GM23248 (cell line): Measurements from ENCODE around the gene COL4A5. TPM values are rescaled to one million over a fixed set of nuclear protein-coding genes. Genes with fewer than 3 reads are reported as not detected.
"Not testable (repeated sequence)": the region's sequence is repeated elsewhere in the genome, so short reads cannot be mapped to it uniquely, and the experiment has no call there.

Experiments used
- DNase-seq: peaks from one replicate; pipeline ENCODE4 v3.0.0-alpha.2; 2015
- H2AFZ ChIP-seq: fragments of 200-600 bp; sonication (generic); 2 replicates; pipeline ENCODE4 v1.6.1; 2016; ENCODE audit warnings: antibody characterized with exemption
- H3F3A ChIP-seq: fragments of 200-600 bp; sonication (generic); 2 replicates; pipeline ENCODE4 v1.6.1; 2016; ENCODE audit warnings: mild to moderate bottlenecking, antibody characterized with exemption, mixed run types; ENCODE audit not compliant: insufficient read depth
- H3K27ac ChIP-seq: fragments of 200-600 bp; sonication (generic); 2 replicates; pipeline ENCODE4 v1.5.1; 2016; ENCODE audit warnings: mild to moderate bottlenecking
- H3K27me3 ChIP-seq: fragments of 200-600 bp; sonication (generic); replicated peaks from 2 replicates; pipeline ENCODE4 v1.6.1; 2016; ENCODE audit warnings: mild to moderate bottlenecking; ENCODE audit not compliant: insufficient read depth
- H3K36me3 ChIP-seq: fragments of 200-600 bp; sonication (generic); 2 replicates; pipeline ENCODE4 v1.6.1; 2016; ENCODE audit warnings: low read depth, mild to moderate bottlenecking
- H3K4me1 ChIP-seq: fragments of 200-600 bp; sonication (generic); 2 replicates; pipeline ENCODE4 v1.6.1; 2016; ENCODE audit warnings: mild to moderate bottlenecking; ENCODE audit not compliant: insufficient read depth
- H3K4me2 ChIP-seq: fragments of 200-600 bp; sonication (generic); one replicate; pipeline ENCODE4 v1.6.1; 2016; ENCODE audit warnings: mild to moderate bottlenecking; ENCODE audit not compliant: unreplicated experiment
- H3K4me3 ChIP-seq: fragments of 200-600 bp; sonication (generic); 2 replicates; pipeline ENCODE4 v1.5.1; 2016; ENCODE audit warnings: mild to moderate bottlenecking
- H3K79me2 ChIP-seq: fragments of 200-600 bp; sonication (generic); 2 replicates; pipeline ENCODE4 v1.6.1; 2016; ENCODE audit warnings: mild to moderate bottlenecking; ENCODE audit not compliant: insufficient read depth
- H3K9ac ChIP-seq: fragments of 200-600 bp; sonication (generic); 2 replicates; pipeline ENCODE4 v1.6.1; 2016; ENCODE audit warnings: mild to moderate bottlenecking
- H3K9me2 ChIP-seq: fragments of 200-600 bp; sonication (generic); 2 replicates; pipeline ENCODE4 v1.6.1; 2016; ENCODE audit warnings: mixed run types, mild to moderate bottlenecking, moderate library complexity; ENCODE audit not compliant: insufficient read depth
- H3K9me3 ChIP-seq: fragments of 200-600 bp; sonication (generic); one replicate; pipeline ENCODE4 v1.6.1; 2017; ENCODE audit warnings: low read depth
- H4K20me1 ChIP-seq: fragments of 200-600 bp; sonication (generic); 2 replicates; pipeline ENCODE4 v1.6.0; 2016; ENCODE audit not compliant: insufficient read depth
- EZH2 ChIP-seq: fragments of 200-600 bp; sonication (generic); IDR thresholded peaks from 2 replicates; pipeline ENCODE4 v1.6.1; 2018; ENCODE audit warnings: antibody characterized with exemption, mild to moderate bottlenecking; ENCODE audit not compliant: insufficient read depth, poor library complexity, severe bottlenecking
- EZH2phosphoT487 ChIP-seq: fragments of 200-600 bp; sonication (generic); IDR thresholded peaks from 2 replicates; pipeline ENCODE4 v1.6.1; 2018; ENCODE audit warnings: antibody characterized with exemption, moderate library complexity, mild to moderate bottlenecking, low read depth; ENCODE audit not compliant: insufficient read depth
- WGBS, 2 experiments: methylation state at CpG; one replicate each; pipeline ENCODE4 v1.1.6; 2015 to 2017; ENCODE audit warnings: low lambda C conversion rate in 2 of 2, low coverage in 1 of 2; ENCODE audit errors: missing lambda C conversion rate in 2 of 2; 5-methylcytosine and 5-hydroxymethylcytosine counted together
- in situ Hi-C: fragments of 300-500 bp; cut with MboI; formaldehyde crosslinking; loops from 2 replicates; pipeline ENCODE4 v1.15.0; 2020
- polyA plus RNA-seq: library from polyadenylated mRNA; unstranded; fragments of >200 nt; fragmentation: Nextera tagmentation; extraction: Ambion mirVana; gene quantifications from 2 replicates; pipeline ENCODE4 v1.2.1, GENCODE V29; 2016
- total RNA-seq: library from RNA; depleted of rRNA; stranded (reverse); fragments of >200 nt; shearing (Covaris generic); gene quantifications from 2 replicates; pipeline ENCODE4 v1.2.3, GENCODE V29; 2014

COL4A5 gene
- total and polyA plus RNA-seq, 2 experiments from 2014 or later: 5.3 to 14.4 TPM

DNA sequence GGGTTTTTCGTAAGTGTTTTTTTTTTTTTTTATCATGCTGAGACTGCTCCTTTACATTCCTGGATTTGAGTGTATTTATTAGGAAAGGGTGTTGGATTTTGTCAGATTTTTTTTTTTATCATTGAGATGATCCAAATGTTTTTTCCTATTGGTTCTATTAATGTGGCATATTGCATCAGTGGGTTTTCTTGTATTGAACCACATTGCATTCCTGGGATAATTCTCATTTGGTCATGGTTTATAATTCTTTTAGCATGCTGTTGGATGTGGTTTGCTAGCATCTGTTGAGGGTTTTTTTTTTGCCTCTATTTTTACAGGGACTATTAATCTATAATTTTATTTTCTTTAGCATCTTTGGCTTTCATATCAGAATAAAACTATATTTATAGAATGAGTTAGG is 28.8 kb downstream of the COL4A5 start:
- H2AFZ ChIP-seq: no peak overlapping the region
- no peak for TF ChIP-seq EZH2
- no peak for TF ChIP-seq EZH2phosphoT487
- peak; percentile 51 for DNase-seq
- peak overlapping the region; percentile 71 for H3K4me2 ChIP-seq
- no peaks in the 10 kb centered on the region for H3F3A ChIP-seq
- no peaks in the 10 kb centered on the region for H3K36me3 ChIP-seq
- no peak overlapping the region for H3K4me3 ChIP-seq
- no peak overlapping the region for H3K27ac ChIP-seq
- no peaks in the 10 kb centered on the region for H3K27me3 ChIP-seq
- no peaks in the 10 kb centered on the region for H3K79me2 ChIP-seq
- no peaks in the 10 kb centered on the region for H3K9me3 ChIP-seq
- H3K9me2 ChIP-seq: no peaks in the 10 kb centered on the region
- peaks cover 10% of the 10 kb centered on the region for H3K4me1 ChIP-seq
- no peak overlapping the region for H3K9ac ChIP-seq
- WGBS, 2 experiments: 58 to 92% methylated on average over 1 of the region's 1 CpG
- in situ Hi-C loops: no loop called here
- no peaks in the 10 kb centered on the region for H4K20me1 ChIP-seq

- TF ChIP-seq EZH2phosphoT487 (no peak), EZH2 (no peak)
- DNase-seq: no peak
- no peak overlapping the region for H2AFZ ChIP-seq
- no peaks in the 10 kb centered on the region for H3K27me3 ChIP-seq
- H3K9me2 ChIP-seq: no peaks in the 10 kb centered on the region
- in situ Hi-C loops: no loop called here
- no peak overlapping the region for H3K27ac ChIP-seq
- no peaks in the 10 kb centered on the region for H3K36me3 ChIP-seq
- H3K4me3 ChIP-seq: no peak overlapping the region
- no peak overlapping the region for H3K4me2 ChIP-seq
- no peaks in the 10 kb centered on the region for H3F3A ChIP-seq
- H3K4me1 ChIP-seq: no peaks in the 10 kb centered on the region
- H3K79me2 ChIP-seq: no peaks in the 10 kb centered on the region
- no peaks in the 10 kb centered on the region for H3K9me3 ChIP-seq
- H3K9ac ChIP-seq: no peak overlapping the region
- no peaks in the 10 kb centered on the region for H4K20me1 ChIP-seq
Measured at GRCh38 chrX:108473979-108474378, 34.3 kb downstream of the COL4A5 start.

DNA sequence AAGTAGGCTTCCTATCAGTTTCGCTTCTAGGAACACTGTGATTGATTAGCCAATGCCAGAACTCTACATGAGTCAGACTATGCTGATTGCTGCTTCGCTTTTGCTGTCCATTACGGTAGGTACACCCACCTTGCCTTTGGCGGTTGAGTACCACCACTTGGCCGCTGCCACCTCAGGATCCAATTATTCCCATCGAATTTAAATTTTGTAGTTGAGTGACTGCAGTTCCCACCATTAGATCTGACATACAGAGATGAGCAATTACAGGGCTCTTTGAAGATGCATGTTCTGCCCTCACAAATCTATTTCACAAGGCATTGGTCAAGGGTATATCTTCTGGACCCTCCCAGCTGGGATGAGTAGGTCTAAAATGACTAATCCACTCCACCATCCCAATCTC is 41.9 kb downstream of the COL4A5 start:
- H3F3A ChIP-seq, H3K36me3 ChIP-seq, H3K9me3 ChIP-seq, H4K20me1 ChIP-seq, H3K4me3 ChIP-seq, in situ Hi-C loops, H3K9me2 ChIP-seq, H3K9ac ChIP-seq, H3K27me3 ChIP-seq, H3K27ac ChIP-seq, H3K79me2 ChIP-seq, H3K4me2 ChIP-seq, DNase-seq, H2AFZ ChIP-seq, H3K4me1 ChIP-seq: not testable (repeated sequence)
- WGBS, 2 experiments: 88 to 100% methylated on average over 4 to 6 of the region's 6 CpGs

GRCh38 chrX:108484251-108484650 is 44.6 kb downstream of the COL4A5 start:
- Histone ChIP-seq H3K4me2 (no peak overlapping the region), H3K79me2 (no peaks in the 10 kb centered on the region), H3F3A (no peaks in the 10 kb centered on the region), H3K27ac (no peak overlapping the region), H3K4me3 (no peak overlapping the region), H3K36me3 (no peaks in the 10 kb centered on the region), H3K9me2 (no peaks in the 10 kb centered on the region), H4K20me1 (no peaks in the 10 kb centered on the region), H3K27me3 (no peaks in the 10 kb centered on the region), H3K9ac (no peak overlapping the region), H3K4me1 (no peaks in the 10 kb centered on the region), H3K9me3 (no peaks in the 10 kb centered on the region), H2AFZ (no peak overlapping the region)
- in situ Hi-C loops: no loop called here
- 77 to 89% methylated on average over 2 to 3 of the region's 3 CpGs for WGBS, 2 experiments
- TF ChIP-seq EZH2: no peak
- no peak for TF ChIP-seq EZH2phosphoT487
- DNase-seq: no peak

GRCh38 chrX:108485960-108486359 is 46.3 kb downstream of the COL4A5 start:
- no peak overlapping the region for H3K4me3 ChIP-seq
- H3K4me2 ChIP-seq: no peak overlapping the region
- H3K79me2 ChIP-seq: no peaks in the 10 kb centered on the region
- DNase-seq: no peak
- H3K36me3 ChIP-seq: no peaks in the 10 kb centered on the region
- H3K9me2 ChIP-seq: no peaks in the 10 kb centered on the region
- in situ Hi-C loops: no loop called here
- TF ChIP-seq EZH2phosphoT487: no peak
- no peak for TF ChIP-seq EZH2
- H3K27me3 ChIP-seq: no peaks in the 10 kb centered on the region
- 61 to 62% methylated on average over 2 of the region's 2 CpGs for WGBS, 2 experiments
- no peak overlapping the region for H3K27ac ChIP-seq
- no peaks in the 10 kb centered on the region for H3K4me1 ChIP-seq
- H4K20me1 ChIP-seq: no peaks in the 10 kb centered on the region
- no peaks in the 10 kb centered on the region for H3F3A ChIP-seq
- no peak overlapping the region for H2AFZ ChIP-seq
- H3K9ac ChIP-seq: no peak overlapping the region
- no peaks in the 10 kb centered on the region for H3K9me3 ChIP-seq
